Measurements from ENCODE around the gene KLHL33. TPM values are rescaled to one million over a fixed set of nuclear protein-coding genes. Genes with fewer than 3 reads are reported as not detected.

KLHL33 gene
- total and polyA plus RNA-seq, 10 of the 15 experiments (the other 5 are each of a cell fraction or from before 2014, with no cell fraction given): 0.01 to 0.16 (median 0.04) TPM; not detected in 5

GRCh38 chr14:20376071-20376588 is 59.8 kb downstream of the KLHL33 start:
- H3K4me2 ChIP-seq (ENCODE audit: control insufficient read depth, insufficient read depth): no peak overlapping the region
- intact Hi-C loops (cut with micrococcal nuclease; ENCODE audit: unreplicated experiment): no loop called here
- ChIA-PET SMC1A (ENCODE audit: uncharacterized antibody, unreplicated experiment) (interaction anchor here (1.4 kb wide), 1 partner anchor 25 kb away, joined by 3 read pairs; no protein-coding TSS in a partner anchor), RAD21 (ENCODE audit: unreplicated experiment) (no interaction called here), POLR2A (no interaction called here), CTCF (interaction anchor here (0.9 kb wide), 1 partner anchor 18 kb away, joined by 3 read pairs; no protein-coding TSS in a partner anchor)
- no peaks in the 10 kb centered on the region for H3K27me3 ChIP-seq (replicated peaks in 1 of 2; ENCODE audit: control insufficient read depth in 2 of 2, insufficient read depth in 2 of 2, low read length in 1 of 2)
- H3K9ac ChIP-seq (ENCODE audit: control insufficient read depth, insufficient read depth, low read length): no peak overlapping the region
- ATAC-seq (no peak), FAIRE-seq (no peak), DNase-seq (ENCODE audit: low read depth, low spot score) (no peak)
- H3K36me3 ChIP-seq (ENCODE audit: control insufficient read depth in 2 of 2, insufficient read depth in 2 of 2, low read length in 1 of 2): peaks cover 26 to 28% of the 10 kb centered on the region in 2 experiments
- no peak for TF ChIP-seq CEBPZ (IDR thresholded peaks at IDR 0.05; ENCODE audit: low read depth, low read length)
- TF ChIP-seq KAT2A (conservative IDR thresholded peaks at IDR 0.05; ENCODE audit: control insufficient read depth, low read depth, low read length): no peak
- no peak for TF ChIP-seq STAT3 (IDR thresholded peaks at IDR 0.05; ENCODE audit: low read depth, low read length)
- no peak overlapping the region for H2AFZ ChIP-seq (ENCODE audit: control insufficient read depth, low read depth, low read length)
- H4K20me1 ChIP-seq (ENCODE audit: control insufficient read depth, insufficient read depth): no peaks in the 10 kb centered on the region
- no peaks in the 10 kb centered on the region for H3K4me1 ChIP-seq (ENCODE audit: control insufficient read depth, insufficient read depth, low read length)
- H3K79me2 ChIP-seq (ENCODE audit: control insufficient read depth, insufficient read depth, low read length): no peaks in the 10 kb centered on the region
- H3K4me3 ChIP-seq: no peak overlapping the region
- WGBS (ENCODE audit: insufficient coverage, insufficient replicate concordance, low lambda C conversion rate, missing lambda C conversion rate): 99% methylated on average over 12 of the region's 12 CpGs
- no peak overlapping the region for H3K27ac ChIP-seq (ENCODE audit: control insufficient read depth, insufficient read depth)
- BruUV-seq (replicated peaks): no TSS peak
- in situ Hi-C loops (cut with MboI): no loop called here
- no peaks in the 10 kb centered on the region for H3K9me3 ChIP-seq (replicated peaks; ENCODE audit: control insufficient read depth, insufficient read depth, low read length)

Small RNA genes lying within 50 kb of the gene (small RNA-seq; reads per million reads assigned to genes)
- gene RNA5SP382: 0.94 reads per million, percentile 29 among the genes with 10 or more reads in this experiment

Other genes with a start within 250 kb of the KLHL33 start
Only the 7 nearest of the 18 such genes appear.
- gene PARP2, start 92.5 kb downstream of the KLHL33 start, total RNA-seq (2014; rRNA removed): 26.7 and 33.5 TPM in 2 replicates
- 35.3 and 39.4 TPM in 2 replicates for gene PARP2, start 92.5 kb downstream of the KLHL33 start, total RNA-seq (2014; rRNA removed; fragmentation: Illumina TruSeq; extraction: Trizol)
- 36.8 and 39.2 TPM in 2 replicates for gene PARP2, start 92.5 kb downstream of the KLHL33 start, total RNA-seq (2021)
- 45.3 and 68.0 TPM in 2 replicates for gene PARP2, start 92.5 kb downstream of the KLHL33 start, polyA plus RNA-seq (2011; rRNA removed)
- gene PARP2, start 92.5 kb downstream of the KLHL33 start, polyA plus RNA-seq (2014; fragmentation: Illumina TruSeq; extraction: Trizol): 60.8 and 72.6 TPM in 2 replicates
- gene PARP2, start 92.5 kb downstream of the KLHL33 start, polyA plus RNA-seq (2014; fragmentation: Nextera tagmentation; extraction: Ambion mirVana): 10 to 100 TPM; 30.4 to 38.0 TPM
- gene PARP2, start 92.5 kb downstream of the KLHL33 start, polyA plus RNA-seq (2014; rRNA removed): 37.1 and 46.9 TPM in 2 replicates
- 10 to 100 TPM; 72.2 to 75.4 TPM for gene PARP2, start 92.5 kb downstream of the KLHL33 start, polyA plus RNA-seq (2016; fragmentation: Nextera tagmentation; extraction: Ambion mirVana)
- 18.8 and 19.1 TPM in 2 replicates for gene TEP1, start 22.7 kb downstream of the KLHL33 start, total RNA-seq (2014; rRNA removed)
- gene TEP1, start 22.7 kb downstream of the KLHL33 start, total RNA-seq (2014; rRNA removed; fragmentation: Illumina TruSeq; extraction: Trizol): 14.8 TPM in 2 replicates
- gene TEP1, start 22.7 kb downstream of the KLHL33 start, total RNA-seq (2021): 23.2 and 28.9 TPM in 2 replicates
- gene TEP1, start 22.7 kb downstream of the KLHL33 start, polyA plus RNA-seq (2011; rRNA removed): 20.7 and 22.1 TPM in 2 replicates
- 29.7 and 48.4 TPM in 2 replicates for gene TEP1, start 22.7 kb downstream of the KLHL33 start, polyA plus RNA-seq (2014; fragmentation: Illumina TruSeq; extraction: Trizol)
- 1 to 10 TPM; 3.3 to 6.4 TPM for gene TEP1, start 22.7 kb downstream of the KLHL33 start, polyA plus RNA-seq (2014; fragmentation: Nextera tagmentation; extraction: Ambion mirVana)
- 16.1 and 20.0 TPM in 2 replicates for gene TEP1, start 22.7 kb downstream of the KLHL33 start, polyA plus RNA-seq (2014; rRNA removed)
- gene TEP1, start 22.7 kb downstream of the KLHL33 start, polyA plus RNA-seq (2016; fragmentation: Nextera tagmentation; extraction: Ambion mirVana): 1 to 10 TPM; 7.8 to 7.9 TPM
- gene OSGEP, start 18.6 kb upstream of the KLHL33 start, total RNA-seq (2014; rRNA removed): 67.1 and 78.1 TPM in 2 replicates
- gene OSGEP, start 18.6 kb upstream of the KLHL33 start, total RNA-seq (2014; rRNA removed; fragmentation: Illumina TruSeq; extraction: Trizol): 47.9 and 49.2 TPM in 2 replicates
- 46.8 and 47.8 TPM in 2 replicates for gene OSGEP, start 18.6 kb upstream of the KLHL33 start, total RNA-seq (2021)
- 49.6 and 56.2 TPM in 2 replicates for gene OSGEP, start 18.6 kb upstream of the KLHL33 start, polyA plus RNA-seq (2011; rRNA removed)
- gene OSGEP, start 18.6 kb upstream of the KLHL33 start, polyA plus RNA-seq (2014; fragmentation: Illumina TruSeq; extraction: Trizol): 49.4 and 57.1 TPM in 2 replicates
- 10 to 100 TPM; 48.9 to 49.4 TPM for gene OSGEP, start 18.6 kb upstream of the KLHL33 start, polyA plus RNA-seq (2014; fragmentation: Nextera tagmentation; extraction: Ambion mirVana)
- gene OSGEP, start 18.6 kb upstream of the KLHL33 start, polyA plus RNA-seq (2014; rRNA removed): 85.6 and 88.8 TPM in 2 replicates
- gene OSGEP, start 18.6 kb upstream of the KLHL33 start, polyA plus RNA-seq (2016; fragmentation: Nextera tagmentation; extraction: Ambion mirVana): 10 to 100 TPM; 76.9 to 88.9 TPM
- gene APEX1, start 19.1 kb upstream of the KLHL33 start, total RNA-seq (2014; rRNA removed): 267 and 279 TPM in 2 replicates
- gene APEX1, start 19.1 kb upstream of the KLHL33 start, total RNA-seq (2014; rRNA removed; fragmentation: Illumina TruSeq; extraction: Trizol): 107 and 115 TPM in 2 replicates
- gene APEX1, start 19.1 kb upstream of the KLHL33 start, total RNA-seq (2021): 262 and 271 TPM in 2 replicates
- 226 and 308 TPM in 2 replicates for gene APEX1, start 19.1 kb upstream of the KLHL33 start, polyA plus RNA-seq (2011; rRNA removed)
- gene APEX1, start 19.1 kb upstream of the KLHL33 start, polyA plus RNA-seq (2014; fragmentation: Illumina TruSeq; extraction: Trizol): 407 and 465 TPM in 2 replicates
- gene APEX1, start 19.1 kb upstream of the KLHL33 start, polyA plus RNA-seq (2014; fragmentation: Nextera tagmentation; extraction: Ambion mirVana): 100 to 1,000 TPM; 299 to 320 TPM
- 278 and 300 TPM in 2 replicates for gene APEX1, start 19.1 kb upstream of the KLHL33 start, polyA plus RNA-seq (2014; rRNA removed)
- gene APEX1, start 19.1 kb upstream of the KLHL33 start, polyA plus RNA-seq (2016; fragmentation: Nextera tagmentation; extraction: Ambion mirVana): 100 to 1,000 TPM; 298 to 319 TPM
- 29.3 and 29.7 TPM in 2 replicates for gene PIP4P1, start 25.3 kb upstream of the KLHL33 start, total RNA-seq (2014; rRNA removed)
- gene PIP4P1, start 25.3 kb upstream of the KLHL33 start, total RNA-seq (2014; rRNA removed; fragmentation: Illumina TruSeq; extraction: Trizol): 22.8 and 23.4 TPM in 2 replicates
- 39.0 and 41.3 TPM in 2 replicates for gene PIP4P1, start 25.3 kb upstream of the KLHL33 start, total RNA-seq (2021)
- 26.7 and 45.7 TPM in 2 replicates for gene PIP4P1, start 25.3 kb upstream of the KLHL33 start, polyA plus RNA-seq (2011; rRNA removed)
- gene PIP4P1, start 25.3 kb upstream of the KLHL33 start, polyA plus RNA-seq (2014; fragmentation: Illumina TruSeq; extraction: Trizol): 38.1 and 45.8 TPM in 2 replicates
- gene PIP4P1, start 25.3 kb upstream of the KLHL33 start, polyA plus RNA-seq (2014; fragmentation: Nextera tagmentation; extraction: Ambion mirVana): 10 to 100 TPM; 19.1 to 41.6 TPM
- gene PIP4P1, start 25.3 kb upstream of the KLHL33 start, polyA plus RNA-seq (2014; rRNA removed): 44.4 and 47.4 TPM in 2 replicates
- 10 to 100 TPM; 37.7 to 43.6 TPM for gene PIP4P1, start 25.3 kb upstream of the KLHL33 start, polyA plus RNA-seq (2016; fragmentation: Nextera tagmentation; extraction: Ambion mirVana)
- gene PNP, start 33.2 kb upstream of the KLHL33 start, total RNA-seq (2014; rRNA removed): 145 and 161 TPM in 2 replicates
- gene PNP, start 33.2 kb upstream of the KLHL33 start, total RNA-seq (2014; rRNA removed; fragmentation: Illumina TruSeq; extraction: Trizol): 185 and 198 TPM in 2 replicates
- 129 and 131 TPM in 2 replicates for gene PNP, start 33.2 kb upstream of the KLHL33 start, total RNA-seq (2021)
- 202 and 215 TPM in 2 replicates for gene PNP, start 33.2 kb upstream of the KLHL33 start, polyA plus RNA-seq (2011; rRNA removed)
- gene PNP, start 33.2 kb upstream of the KLHL33 start, polyA plus RNA-seq (2014; fragmentation: Illumina TruSeq; extraction: Trizol): 196 and 211 TPM in 2 replicates
- 100 to 1,000 TPM; 103 to 123 TPM for gene PNP, start 33.2 kb upstream of the KLHL33 start, polyA plus RNA-seq (2014; fragmentation: Nextera tagmentation; extraction: Ambion mirVana)
- 137 and 146 TPM in 2 replicates for gene PNP, start 33.2 kb upstream of the KLHL33 start, polyA plus RNA-seq (2014; rRNA removed)
- gene PNP, start 33.2 kb upstream of the KLHL33 start, polyA plus RNA-seq (2016; fragmentation: Nextera tagmentation; extraction: Ambion mirVana): 100 to 1,000 TPM; 124 to 131 TPM
- gene RNASE10, start 69.4 kb upstream of the KLHL33 start, total RNA-seq (2014; rRNA removed): not detected in 2 replicates
- gene RNASE10, start 69.4 kb upstream of the KLHL33 start, total RNA-seq (2014; rRNA removed; fragmentation: Illumina TruSeq; extraction: Trizol): not detected in 2 replicates
- 0.21 and 0.44 TPM in 2 replicates for gene RNASE10, start 69.4 kb upstream of the KLHL33 start, total RNA-seq (2021)
- not detected in 2 replicates for gene RNASE10, start 69.4 kb upstream of the KLHL33 start, polyA plus RNA-seq (2011; rRNA removed)
- gene RNASE10, start 69.4 kb upstream of the KLHL33 start, polyA plus RNA-seq (2014; fragmentation: Illumina TruSeq; extraction: Trizol): not detected in 2 replicates
- not detected for gene RNASE10, start 69.4 kb upstream of the KLHL33 start, polyA plus RNA-seq (2014; fragmentation: Nextera tagmentation; extraction: Ambion mirVana)
- 0.19 TPM in 1 of 2 replicates, not detected in the other for gene RNASE10, start 69.4 kb upstream of the KLHL33 start, polyA plus RNA-seq (2014; rRNA removed)
- under 1 TPM; 0.13 to 0.18 TPM for gene RNASE10, start 69.4 kb upstream of the KLHL33 start, polyA plus RNA-seq (2016; fragmentation: Nextera tagmentation; extraction: Ambion mirVana)

Data from GM12878 (cell line).